GM06990 (cell line): Measurements from ENCODE around the gene OR2G3.

Source experiments
- DNase-seq: peaks from one replicate; pipeline ENCODE4 v3.0.0-alpha.2; 2011; ENCODE audit not compliant: insufficient read length; ENCODE audit errors: extremely low read depth
- H3K27me3 ChIP-seq: replicated peaks from 2 replicates; pipeline ENCODE4 v1.6.0; 2011; ENCODE audit warnings: low read length; ENCODE audit not compliant: control insufficient read depth, insufficient read depth
- H3K36me3 ChIP-seq: 2 replicates; pipeline ENCODE4 v1.5.1; 2011; ENCODE audit warnings: low read length; ENCODE audit not compliant: control insufficient read depth, insufficient read depth
- H3K4me3 ChIP-seq: replicated peaks from 2 replicates; pipeline ENCODE4 v1.5.1; 2011; ENCODE audit warnings: low read depth, mild to moderate bottlenecking, control low read depth, low read length
- TF ChIP-seq, protein P1 (sequence below): IDR thresholded peaks from 2 replicates; pipeline ENCODE4 v1.5.1; 2011; ENCODE audit warnings: low read length, control low read depth, mild to moderate bottlenecking, inconsistent platforms; ENCODE audit not compliant: insufficient read depth, poor library complexity, severe bottlenecking

OR2G3 gene

DNA sequence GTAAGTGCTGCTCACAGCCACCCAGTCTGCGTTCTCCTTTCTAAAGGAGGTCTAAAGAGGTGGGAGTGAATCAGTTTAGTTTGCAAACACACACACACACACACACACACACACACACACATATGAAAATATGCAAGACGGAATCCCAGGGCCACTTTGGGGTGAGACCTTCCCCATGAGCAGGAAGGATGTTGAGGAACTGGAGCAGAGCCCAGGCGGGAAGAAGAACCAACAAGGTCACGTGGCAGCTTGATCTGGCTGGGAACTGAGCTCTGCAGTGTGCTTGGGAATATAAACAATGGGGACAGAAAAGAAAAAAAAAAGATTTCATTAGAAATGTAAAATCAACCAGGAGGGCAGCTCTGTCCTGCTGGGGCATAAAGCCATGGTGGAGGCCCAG lies 32.6 kb downstream of the OR2G3 start:
- H3K4me3 ChIP-seq: no peak overlapping the region
- no peaks in the 10 kb centered on the region for H3K27me3 ChIP-seq
- DNase-seq: no peak
- H3K36me3 ChIP-seq: no peaks in the 10 kb centered on the region
- TF ChIP-seq, protein P1, sequence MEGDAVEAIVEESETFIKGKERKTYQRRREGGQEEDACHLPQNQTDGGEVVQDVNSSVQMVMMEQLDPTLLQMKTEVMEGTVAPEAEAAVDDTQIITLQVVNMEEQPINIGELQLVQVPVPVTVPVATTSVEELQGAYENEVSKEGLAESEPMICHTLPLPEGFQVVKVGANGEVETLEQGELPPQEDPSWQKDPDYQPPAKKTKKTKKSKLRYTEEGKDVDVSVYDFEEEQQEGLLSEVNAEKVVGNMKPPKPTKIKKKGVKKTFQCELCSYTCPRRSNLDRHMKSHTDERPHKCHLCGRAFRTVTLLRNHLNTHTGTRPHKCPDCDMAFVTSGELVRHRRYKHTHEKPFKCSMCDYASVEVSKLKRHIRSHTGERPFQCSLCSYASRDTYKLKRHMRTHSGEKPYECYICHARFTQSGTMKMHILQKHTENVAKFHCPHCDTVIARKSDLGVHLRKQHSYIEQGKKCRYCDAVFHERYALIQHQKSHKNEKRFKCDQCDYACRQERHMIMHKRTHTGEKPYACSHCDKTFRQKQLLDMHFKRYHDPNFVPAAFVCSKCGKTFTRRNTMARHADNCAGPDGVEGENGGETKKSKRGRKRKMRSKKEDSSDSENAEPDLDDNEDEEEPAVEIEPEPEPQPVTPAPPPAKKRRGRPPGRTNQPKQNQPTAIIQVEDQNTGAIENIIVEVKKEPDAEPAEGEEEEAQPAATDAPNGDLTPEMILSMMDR: no peak

DNA sequence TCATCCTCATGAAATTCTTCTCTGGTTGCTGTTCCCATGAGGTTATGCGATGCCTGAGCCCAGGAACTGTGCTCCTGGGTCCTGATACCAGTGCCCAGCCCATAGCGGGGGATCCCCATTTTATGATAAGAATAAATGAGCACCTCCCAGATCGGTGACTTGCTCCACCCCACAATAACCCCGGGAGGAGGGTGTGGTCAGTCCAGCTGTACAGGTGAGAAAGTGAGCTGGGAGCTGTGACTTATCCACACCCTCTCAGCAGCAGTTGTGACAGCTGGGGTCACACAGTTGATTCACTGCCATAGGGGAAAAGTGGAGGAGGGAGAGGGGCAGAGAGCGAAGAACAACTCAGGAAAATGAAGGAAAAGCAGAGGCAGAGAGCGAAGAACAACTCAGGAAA lies 33.4 kb downstream of the OR2G3 start:
- Histone ChIP-seq H3K4me3 (no peak overlapping the region), H3K36me3 (no peaks in the 10 kb centered on the region), H3K27me3 (no peaks in the 10 kb centered on the region)
- DNase-seq: no peak
- TF ChIP-seq, protein P1: no peak

GRCh38 chr1:247639381-247639981 lies 34.1 kb downstream of the OR2G3 start:
- peak; percentile 41 for DNase-seq
- H3K36me3 ChIP-seq: no peaks in the 10 kb centered on the region
- TF ChIP-seq, protein P1: no peak
- no peaks in the 10 kb centered on the region for H3K27me3 ChIP-seq
- no peak overlapping the region for H3K4me3 ChIP-seq

DNA sequence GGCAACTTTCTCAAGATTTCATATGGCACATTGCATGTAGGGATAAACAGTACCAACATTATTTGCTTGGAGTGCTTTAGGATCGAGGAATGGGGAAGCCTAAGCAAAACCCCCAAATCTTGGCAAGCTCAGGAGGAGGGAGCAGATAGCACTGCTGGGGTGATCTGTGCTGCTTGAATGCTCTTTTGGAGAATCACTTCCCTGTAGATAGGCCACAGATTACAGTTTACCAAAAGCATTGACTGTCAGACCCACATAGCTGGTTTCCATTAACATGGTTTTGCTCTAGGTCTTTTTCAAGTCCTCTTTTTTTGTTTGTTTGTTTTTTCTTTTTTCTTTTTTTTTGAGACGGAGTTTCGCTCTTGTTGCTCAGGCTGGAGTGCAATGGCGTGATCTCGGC lies 37.4 kb downstream of the OR2G3 start:
- no peak for DNase-seq
- H3K36me3 ChIP-seq: no peaks in the 10 kb centered on the region
- H3K27me3 ChIP-seq: no peaks in the 10 kb centered on the region
- TF ChIP-seq, protein P1: no peak
- no peak overlapping the region for H3K4me3 ChIP-seq

GRCh38 chr1:247646867-247647266 lies 41.5 kb downstream of the OR2G3 start:
- TF ChIP-seq, protein P1: no peak
- DNase-seq: no peak
- H3K27me3 ChIP-seq: no peaks in the 10 kb centered on the region
- H3K36me3 ChIP-seq: no peaks in the 10 kb centered on the region
- no peak overlapping the region for H3K4me3 ChIP-seq

- Histone ChIP-seq H3K36me3 (no peaks in the 10 kb centered on the region), H3K4me3 (no peak overlapping the region), H3K27me3 (no peaks in the 10 kb centered on the region)
- TF ChIP-seq, protein P1: no peak
- no peak for DNase-seq
These were observed 42.5 kb downstream of the OR2G3 start for GRCh38 chr1:247647864-247648263.
